Ishikawa (cell line): Measurements from ENCODE around the gene IFI27L2.

Experiments used
- CEBPB ChIP-seq: IDR thresholded peaks from 2 replicates; pipeline ENCODE4 v1.6.1; 2012
- CREB1 ChIP-seq: IDR thresholded peaks from 2 replicates; pipeline ENCODE4 v1.6.1; 2012; ENCODE audit warnings: low read depth
- EGR1 ChIP-seq: IDR thresholded peaks from 2 replicates; pipeline ENCODE4 v1.6.1; 2012
- NFIC ChIP-seq: IDR thresholded peaks from 2 replicates; pipeline ENCODE4 v1.6.1; 2012
- RAD21 ChIP-seq: IDR thresholded peaks from 2 replicates; pipeline ENCODE4 v1.6.1; 2012; ENCODE audit warnings: low read depth
- TAF1 ChIP-seq: IDR thresholded peaks from 2 replicates; pipeline ENCODE4 v1.6.1; 2012; ENCODE audit warnings: low read depth, mild to moderate bottlenecking
- TCF12 ChIP-seq: IDR thresholded peaks from 2 replicates; pipeline ENCODE4 v1.6.1; 2012; ENCODE audit warnings: low read depth
- YY1 ChIP-seq: IDR thresholded peaks from 2 replicates; pipeline ENCODE4 v1.6.1; 2012; ENCODE audit warnings: low read depth
- TF ChIP-seq, protein P1 (sequence below): IDR thresholded peaks from 2 replicates; pipeline ENCODE4 v1.6.1; 2012; ENCODE audit warnings: low read depth, mild to moderate bottlenecking

DNA sequence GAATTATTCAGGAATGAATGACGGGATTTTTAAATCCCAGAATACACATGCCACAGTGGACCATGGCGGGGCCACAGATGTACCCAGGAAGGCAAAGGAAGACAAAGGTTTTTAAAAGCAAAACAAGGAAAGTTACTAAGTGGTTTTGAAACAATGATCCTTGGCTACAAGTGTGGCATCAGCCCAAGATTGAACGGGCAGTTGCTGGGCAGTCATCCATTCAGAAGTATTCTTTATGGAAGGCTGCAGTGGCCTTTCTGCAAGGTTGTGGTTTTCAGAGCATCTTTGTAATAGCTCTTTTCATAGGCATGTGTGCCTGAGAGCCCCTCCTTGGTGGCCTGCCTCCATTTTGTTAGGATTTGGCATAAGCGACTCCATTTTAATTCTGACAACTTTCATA, 32.3 kb downstream of the IFI27L2 start:
- TF ChIP-seq TAF1 (no peak), CEBPB (no peak), RAD21 (no peak), TCF12 (no peak), CREB1 (no peak), EGR1 (no peak), NFIC (no peak), YY1 (no peak)
- TF ChIP-seq, protein P1, sequence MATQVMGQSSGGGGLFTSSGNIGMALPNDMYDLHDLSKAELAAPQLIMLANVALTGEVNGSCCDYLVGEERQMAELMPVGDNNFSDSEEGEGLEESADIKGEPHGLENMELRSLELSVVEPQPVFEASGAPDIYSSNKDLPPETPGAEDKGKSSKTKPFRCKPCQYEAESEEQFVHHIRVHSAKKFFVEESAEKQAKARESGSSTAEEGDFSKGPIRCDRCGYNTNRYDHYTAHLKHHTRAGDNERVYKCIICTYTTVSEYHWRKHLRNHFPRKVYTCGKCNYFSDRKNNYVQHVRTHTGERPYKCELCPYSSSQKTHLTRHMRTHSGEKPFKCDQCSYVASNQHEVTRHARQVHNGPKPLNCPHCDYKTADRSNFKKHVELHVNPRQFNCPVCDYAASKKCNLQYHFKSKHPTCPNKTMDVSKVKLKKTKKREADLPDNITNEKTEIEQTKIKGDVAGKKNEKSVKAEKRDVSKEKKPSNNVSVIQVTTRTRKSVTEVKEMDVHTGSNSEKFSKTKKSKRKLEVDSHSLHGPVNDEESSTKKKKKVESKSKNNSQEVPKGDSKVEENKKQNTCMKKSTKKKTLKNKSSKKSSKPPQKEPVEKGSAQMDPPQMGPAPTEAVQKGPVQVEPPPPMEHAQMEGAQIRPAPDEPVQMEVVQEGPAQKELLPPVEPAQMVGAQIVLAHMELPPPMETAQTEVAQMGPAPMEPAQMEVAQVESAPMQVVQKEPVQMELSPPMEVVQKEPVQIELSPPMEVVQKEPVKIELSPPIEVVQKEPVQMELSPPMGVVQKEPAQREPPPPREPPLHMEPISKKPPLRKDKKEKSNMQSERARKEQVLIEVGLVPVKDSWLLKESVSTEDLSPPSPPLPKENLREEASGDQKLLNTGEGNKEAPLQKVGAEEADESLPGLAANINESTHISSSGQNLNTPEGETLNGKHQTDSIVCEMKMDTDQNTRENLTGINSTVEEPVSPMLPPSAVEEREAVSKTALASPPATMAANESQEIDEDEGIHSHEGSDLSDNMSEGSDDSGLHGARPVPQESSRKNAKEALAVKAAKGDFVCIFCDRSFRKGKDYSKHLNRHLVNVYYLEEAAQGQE = no peak
